CD4-positive, alpha-beta T cell (primary cell): Measurements from ENCODE around the gene GAS6. TPM values are rescaled to one million over a fixed set of nuclear protein-coding genes. Genes with fewer than 3 reads are reported as not detected.
"Not testable (repeated sequence)": the region's sequence is repeated elsewhere in the genome, so short reads cannot be mapped to it uniquely, and the experiment has no call there.

Experiments
- ATAC-seq: fragments of 200-7000 bp; cut with Tn5 transposase; one replicate; pipeline ENCODE4 v1.10.0; 2022; ENCODE audit warnings: mild to moderate bottlenecking; ENCODE audit not compliant: poor library complexity
- CTCF ChIA-PET: fragments of 350-600 bp; sonication (Branson Sonifier 250); formaldehyde crosslinking; loops from one replicate; lab custom pipeline; 2021; ENCODE audit warnings: antibody characterized with exemption, inconsistent platforms; lab: Charles Lee
- POLR2A ChIA-PET: fragments of 350-600 bp; sonication (Branson Sonifier 250); formaldehyde crosslinking; loops from one replicate; lab custom pipeline; 2021; ENCODE audit warnings: antibody characterized with exemption, inconsistent platforms; lab: Charles Lee
- DNase-seq, 14 experiments: peaks; one replicate each; pipeline ENCODE4 v3.0.0-alpha.2; 2013 to 2020; ENCODE audit warnings: mixed read lengths in 2 of 14
- H3K27ac ChIP-seq, 2 donors: one replicate each; pipeline versions ENCODE4 v1.5.1 to v1.7.0; 2013; ENCODE audit warnings: low read length in 2 of 2, low read depth in 1 of 2, mild to moderate bottlenecking in 1 of 2
- H3K27me3 ChIP-seq, 2 experiments: 1 replicate in 1 of 2; 2 replicates in 1 of 2; pipeline versions ENCODE4 v1.6.1 to v1.7.0; 2013; ENCODE audit warnings: low read length in 2 of 2, control low read depth in 1 of 2, mild to moderate bottlenecking in 1 of 2, moderate library complexity in 1 of 2; ENCODE audit not compliant: insufficient read depth in 2 of 2, control insufficient read depth in 1 of 2
- H3K36me3 ChIP-seq: one replicate; pipeline ENCODE4 v1.6.1; 2013; ENCODE audit warnings: low read length, control low read depth; ENCODE audit not compliant: insufficient read depth
- H3K4me1 ChIP-seq: one replicate; pipeline ENCODE4 v1.6.1; 2013; ENCODE audit warnings: low read length, control low read depth; ENCODE audit not compliant: insufficient read depth
- H3K4me3 ChIP-seq: one replicate; pipeline ENCODE4 v1.5.1; 2013; ENCODE audit warnings: mild to moderate bottlenecking, low read length, moderate library complexity
- H3K9me3 ChIP-seq, 2 experiments: 1 replicate in 1 of 2; 2 replicates in 1 of 2; pipeline versions ENCODE4 v1.6.1 to v1.7.0; 2013; ENCODE audit warnings: low read length in 2 of 2, mild to moderate bottlenecking in 2 of 2, control low read depth in 1 of 2, moderate library complexity in 1 of 2; ENCODE audit not compliant: control insufficient read depth in 1 of 2, insufficient read depth in 1 of 2
- H3K27ac Mint-ChIP-seq: one replicate; pipeline ENCODE4 v1.8.0; 2020; ENCODE audit warnings: mixed read lengths
- H3K27me3 Mint-ChIP-seq: one replicate; pipeline ENCODE4 v1.8.0; 2021; ENCODE audit warnings: mixed read lengths
- H3K36me3 Mint-ChIP-seq: one replicate; pipeline ENCODE4 v1.8.0; 2021; ENCODE audit warnings: low read depth, mixed read lengths
- H3K4me1 Mint-ChIP-seq: one replicate; pipeline ENCODE4 v1.8.0; 2021; ENCODE audit warnings: low read depth, mixed read lengths
- H3K4me3 Mint-ChIP-seq: one replicate; pipeline ENCODE4 v1.8.0; 2020; ENCODE audit warnings: mild to moderate bottlenecking, mixed read lengths
- H3K9me3 Mint-ChIP-seq: one replicate; pipeline ENCODE4 v1.8.0; 2020; ENCODE audit warnings: mixed read lengths
- CTCF ChIP-seq: fragments of 200-600 bp; IDR thresholded peaks from one replicate; pipeline ENCODE4 v1.8.0; 2022; ENCODE audit warnings: antibody characterized with exemption, mild to moderate bottlenecking
- intact Hi-C, 2 experiments: fragments of 100-400 bp; cut with DNase I in 1 of 2; cut with micrococcal nuclease in 1 of 2; formaldehyde crosslinking; loops; one replicate each; pipeline versions ENCODE4 v1.15.1 to v1.9.0; 2023 to 2025; cut with DNase I, micrococcal nuclease
- total RNA-seq, 174 experiments: library from RNA in 2 of 174; stranded (reverse) in 2 of 174; gene quantifications; one replicate each; pipeline ENCODE4 v1.2.3 and lab custom pipeline; 2021 to 2026

The GAS6 gene
- total RNA-seq, 2 experiments from 2014 or later: 0.52 to 1.0 TPM

- H3K27ac Mint-ChIP-seq: no peak overlapping the region
- CTCF ChIA-PET: no interaction called here
- H3K27me3 ChIP-seq: no peaks in the 10 kb centered on the region
- DNase-seq (no peak), ATAC-seq (no peak)
- peaks cover 0 to 4% of the 10 kb centered on the region in 2 experiments for H3K9me3 ChIP-seq
- intact Hi-C loops: no loop called here
- H3K27me3 Mint-ChIP-seq: no peaks in the 10 kb centered on the region
- H3K4me1 Mint-ChIP-seq: no peaks in the 10 kb centered on the region
- no peak for TF ChIP-seq CTCF
- H3K36me3 Mint-ChIP-seq: no peaks in the 10 kb centered on the region
- H3K9me3 Mint-ChIP-seq: no peaks in the 10 kb centered on the region
- POLR2A ChIA-PET: no interaction called here
- H3K4me1 ChIP-seq: no peaks in the 10 kb centered on the region
- no peak overlapping the region for H3K4me3 Mint-ChIP-seq
- no peak overlapping the region for H3K27ac ChIP-seq
- no peak overlapping the region for H3K4me3 ChIP-seq
- peaks cover 7% of the 10 kb centered on the region for H3K36me3 ChIP-seq
Measured at GRCh38 chr13:113831061-113831460, 32.8 kb downstream of the GAS6 start.

- not testable (repeated sequence) for ATAC-seq
Measured at GRCh38 chr13:113830426-113830950, 33.4 kb downstream of the GAS6 start.

GRCh38 chr13:113828282-113828825 lies 35.5 kb downstream of the GAS6 start:
- no peak for ATAC-seq
- CTCF ChIA-PET: no interaction called here

More at GRCh38 chr13:113830426-113830950, 33.4 kb downstream of the GAS6 start:
- H3K4me1 ChIP-seq, CTCF ChIA-PET, intact Hi-C loops, H3K27ac ChIP-seq, H3K9me3 ChIP-seq, H3K36me3 ChIP-seq, H3K9me3 Mint-ChIP-seq, H3K27ac Mint-ChIP-seq, H3K27me3 Mint-ChIP-seq, POLR2A ChIA-PET, DNase-seq, H3K4me3 ChIP-seq, H3K4me3 Mint-ChIP-seq, H3K4me1 Mint-ChIP-seq, H3K27me3 ChIP-seq, H3K36me3 Mint-ChIP-seq: not testable (repeated sequence)

More at GRCh38 chr13:113828282-113828825, 35.5 kb downstream of the GAS6 start:
- DNase-seq: no peak
- Histone ChIP-seq H3K9me3 (peaks cover 0 to 12% of the 10 kb centered on the region in 2 experiments), H3K27me3 (no peaks in the 10 kb centered on the region), H3K36me3 (peaks cover 5% of the 10 kb centered on the region), H3K27ac (no peak overlapping the region), H3K4me3 (no peak overlapping the region), H3K4me1 (no peaks in the 10 kb centered on the region)
- H3K4me3 Mint-ChIP-seq: no peak overlapping the region
- H3K4me1 Mint-ChIP-seq: no peaks in the 10 kb centered on the region
- intact Hi-C loops: no loop called here
- peaks cover 4% of the 10 kb centered on the region for H3K36me3 Mint-ChIP-seq
- H3K27me3 Mint-ChIP-seq: no peaks in the 10 kb centered on the region
- POLR2A ChIA-PET: no interaction called here
- H3K9me3 Mint-ChIP-seq: no peaks in the 10 kb centered on the region
- no peak overlapping the region for H3K27ac Mint-ChIP-seq
- no peak for TF ChIP-seq CTCF
